Heart left ventricle (tissue), 16 donors: ENCODE measurements around the gene ZSCAN10. TPM values are rescaled to one million over a fixed set of nuclear protein-coding genes. Genes with fewer than 3 reads are reported as not detected.

Experiments
- ATAC-seq, 4 donors: fragments of 200-7000 bp; cut with Tn5 transposase; one replicate each; pipeline ENCODE4 v1.9.1; 2020 to 2022; ENCODE audit warnings: moderate library complexity in 4 of 4, mild to moderate bottlenecking in 3 of 4, moderate number of reproducible peaks in 1 of 4
- DNase-seq, 5 donors: peaks; one replicate each; pipeline ENCODE4 v3.0.0-alpha.2; 2020
- H3K27ac ChIP-seq, 12 donors: fragments of 200-600 bp; sonication (generic) in 4 of 12; one replicate each; pipeline versions ENCODE4 v1.5.0 to v1.8.0; 2016 to 2022; ENCODE audit warnings: mild to moderate bottlenecking in 2 of 12
- H3K27me3 ChIP-seq, 9 donors: fragments of 200-600 bp; sonication (generic) in 2 of 9; one replicate each; pipeline versions ENCODE4 v1.5.1 to v1.8.0; 2016 to 2022; ENCODE audit warnings: mild to moderate bottlenecking in 3 of 9
- H3K36me3 ChIP-seq, 9 donors: fragments of 200-600 bp; sonication (generic) in 2 of 9; one replicate each; pipeline versions ENCODE4 v1.5.0 to v1.8.0; 2018 to 2022; ENCODE audit warnings: mild to moderate bottlenecking in 2 of 9
- H3K4me1 ChIP-seq, 12 donors: fragments of 200-600 bp; sonication (generic) in 4 of 12; one replicate each; pipeline versions ENCODE4 v1.5.0 to v1.8.0; 2016 to 2022; ENCODE audit warnings: mild to moderate bottlenecking in 3 of 12
- H3K4me3 ChIP-seq, 12 donors: fragments of 200-600 bp; sonication (generic) in 4 of 12; one replicate each; pipeline versions ENCODE4 v1.5.0 to v1.8.0; 2017 to 2022; ENCODE audit warnings: mild to moderate bottlenecking in 9 of 12, moderate library complexity in 4 of 12
- H3K9me3 ChIP-seq, 12 donors: fragments of 200-600 bp; sonication (generic) in 4 of 12; one replicate each; pipeline versions ENCODE4 v1.5.0 to v1.8.0; 2016 to 2022; ENCODE audit warnings: mild to moderate bottlenecking in 1 of 12
- POLR2A ChIP-seq, 2 donors: fragments of 450-650 bp; IDR thresholded peaks; one replicate each; pipeline ENCODE4 v1.6.1; 2017; ENCODE audit warnings: antibody characterized with exemption in 2 of 2, mild to moderate bottlenecking in 2 of 2, moderate library complexity in 2 of 2
- WGBS, 4 donors: extraction: QIAGEN DNeasy Blood & Tissue Kit in 2 of 4; methylation state at CpG; one replicate each; pipeline versions ENCODE4 v1.1.5 to v1.1.7; 2013 to 2018; 5-methylcytosine and 5-hydroxymethylcytosine counted together
- intact Hi-C, 10 donors: fragments of 100-400 bp; cut with DNase I; formaldehyde crosslinking; loops; one replicate each; pipeline versions ENCODE4 v1.11.1 to v1.14.2; 2022
- polyA plus RNA-seq, 2 donors: library from polyadenylated mRNA; stranded (reverse); fragments of 200-250 nt; gene quantifications; one replicate each; pipeline ENCODE4 v1.2.3, GENCODE V29; 2013
- total RNA-seq, 9 donors: library from RNA; depleted of rRNA in 2 of 9; stranded (reverse); fragments of >200 nt in 2 of 9; fragmentation: NEBNext Ultra II Directional in 3 of 9; extraction: Animal tissue kit (Norgen Biotek cat#: 25700) in 3 of 9; gene quantifications; one replicate each; pipeline versions ENCODE4 v1.1.0 to v1.2.4, GENCODE V29; 2016 to 2023
- TF ChIP-seq, protein P1 (sequence below), 12 donors: fragments of 200-600 bp; sonication (generic) in 4 of 12; IDR thresholded peaks; one replicate each; pipeline versions ENCODE4 v1.5.0 to v1.8.0; 2018 to 2022; ENCODE audit warnings: antibody characterized with exemption in 12 of 12, mild to moderate bottlenecking in 5 of 12
- donor health status: ischemic (EF 13 %, LVEDD 7.1; RV severe dilation, severe dysfunction).
- donor health status: healthy with polysubstance abuse.
- donor health status: DM: no; HTN: yes; CAD: no.
- donor health status: DM: no; HTN: no; CAD: no.
- donor health status: ischemic (EF 25% LVEDD 6.9; RV normal size, moderate dysfunction).
- donor health status: ischemic (EF 25% LVEDD 5.7; RV mildly dilated, moderate dysfunction).
- donor health status: healthy.
- donor health status: DM: yes; HTN: yes; CAD: no.
- donor health status: ischemic (EF 35%, LVEDD 5.7; RV mildly dilated, moderate dysfunction).
- donor health status: nonischemic (EF 11% LVEDD 7.7; RV severe dilation, severe dysfunction).
- donor health status: DM: yes; HTN: yes; CAD: no.
- donor health status: PGD.
- donor health status: ischemic (EF 29% LVEDD 5.4; RV normal size, mild dysfunction).
- donor health status: nonischemic (EF 23%, LVEDD 6.1; RV moderate dilation, normal function).

ZSCAN10 gene
- total and polyA plus RNA-seq, 11 donors, result not detected

GRCh38 chr16:3127745-3128144 lies 28.7 kb upstream of the ZSCAN10 start:
- Histone ChIP-seq H3K4me3 (no peak overlapping the region), H3K9me3 (no peaks in the 10 kb centered on the region), H3K4me1 (peaks cover 0 to 58% (median 28%) of the 10 kb centered on the region in 12 donors), H3K27me3 (no peaks in the 10 kb centered on the region), H3K36me3 (peaks cover 0 to 23% (median 9%) of the 10 kb centered on the region in 9 donors), H3K27ac (no peak overlapping the region)
- intact Hi-C loops, result loop anchor here in 9 of 10 donors (2.0 to 5.0 kb wide), 5 partner anchors 21 to 70 kb away; no protein-coding TSS in a partner anchor
- ATAC-seq (no peak), DNase-seq (no peak)
- TF ChIP-seq, protein P1, sequence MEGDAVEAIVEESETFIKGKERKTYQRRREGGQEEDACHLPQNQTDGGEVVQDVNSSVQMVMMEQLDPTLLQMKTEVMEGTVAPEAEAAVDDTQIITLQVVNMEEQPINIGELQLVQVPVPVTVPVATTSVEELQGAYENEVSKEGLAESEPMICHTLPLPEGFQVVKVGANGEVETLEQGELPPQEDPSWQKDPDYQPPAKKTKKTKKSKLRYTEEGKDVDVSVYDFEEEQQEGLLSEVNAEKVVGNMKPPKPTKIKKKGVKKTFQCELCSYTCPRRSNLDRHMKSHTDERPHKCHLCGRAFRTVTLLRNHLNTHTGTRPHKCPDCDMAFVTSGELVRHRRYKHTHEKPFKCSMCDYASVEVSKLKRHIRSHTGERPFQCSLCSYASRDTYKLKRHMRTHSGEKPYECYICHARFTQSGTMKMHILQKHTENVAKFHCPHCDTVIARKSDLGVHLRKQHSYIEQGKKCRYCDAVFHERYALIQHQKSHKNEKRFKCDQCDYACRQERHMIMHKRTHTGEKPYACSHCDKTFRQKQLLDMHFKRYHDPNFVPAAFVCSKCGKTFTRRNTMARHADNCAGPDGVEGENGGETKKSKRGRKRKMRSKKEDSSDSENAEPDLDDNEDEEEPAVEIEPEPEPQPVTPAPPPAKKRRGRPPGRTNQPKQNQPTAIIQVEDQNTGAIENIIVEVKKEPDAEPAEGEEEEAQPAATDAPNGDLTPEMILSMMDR (IDR thresholded peaks at IDR 0.05), result no peak
- TF ChIP-seq POLR2A (IDR thresholded peaks at IDR 0.05), result no peak
- WGBS, 4 donors, result 75 to 82% (median 78%) methylated on average over 6 of the region's 6 CpGs

GRCh38 chr16:3123986-3124886 lies 25.1 kb upstream of the ZSCAN10 start:
- peak overlapping the region; percentile 14 to 91 (median 74) for H3K27ac ChIP-seq
- intact Hi-C loops, result loop anchor here in 3 of 10 donors (1.0 to 5.0 kb wide), 4 partner anchors 17 to 65 kb away; no protein-coding TSS in a partner anchor
- H3K4me1 ChIP-seq, result peaks cover 0 to 47% (median 22%) of the 10 kb centered on the region in 12 donors
- ATAC-seq (peak; percentile 96 to 98 (median 98)), DNase-seq (peak; percentile 96 to 97 (median 97))
- H3K9me3 ChIP-seq, result no peaks in the 10 kb centered on the region
- TF ChIP-seq POLR2A (IDR thresholded peaks at IDR 0.05), result no peak
- TF ChIP-seq, protein P1 (IDR thresholded peaks at IDR 0.05), result peak in 6 of 12 donors; percentile 22 to 42 (median 26)
- peaks cover 0 to 21% (median 12%) of the 10 kb centered on the region in 9 donors for H3K36me3 ChIP-seq
- WGBS, 4 donors, result 0% methylated on average over 37 to 72 of the region's 72 CpGs
- no peaks in the 10 kb centered on the region for H3K27me3 ChIP-seq
- peak overlapping the region; percentile 58 to 91 (median 66) for H3K4me3 ChIP-seq

DNA sequence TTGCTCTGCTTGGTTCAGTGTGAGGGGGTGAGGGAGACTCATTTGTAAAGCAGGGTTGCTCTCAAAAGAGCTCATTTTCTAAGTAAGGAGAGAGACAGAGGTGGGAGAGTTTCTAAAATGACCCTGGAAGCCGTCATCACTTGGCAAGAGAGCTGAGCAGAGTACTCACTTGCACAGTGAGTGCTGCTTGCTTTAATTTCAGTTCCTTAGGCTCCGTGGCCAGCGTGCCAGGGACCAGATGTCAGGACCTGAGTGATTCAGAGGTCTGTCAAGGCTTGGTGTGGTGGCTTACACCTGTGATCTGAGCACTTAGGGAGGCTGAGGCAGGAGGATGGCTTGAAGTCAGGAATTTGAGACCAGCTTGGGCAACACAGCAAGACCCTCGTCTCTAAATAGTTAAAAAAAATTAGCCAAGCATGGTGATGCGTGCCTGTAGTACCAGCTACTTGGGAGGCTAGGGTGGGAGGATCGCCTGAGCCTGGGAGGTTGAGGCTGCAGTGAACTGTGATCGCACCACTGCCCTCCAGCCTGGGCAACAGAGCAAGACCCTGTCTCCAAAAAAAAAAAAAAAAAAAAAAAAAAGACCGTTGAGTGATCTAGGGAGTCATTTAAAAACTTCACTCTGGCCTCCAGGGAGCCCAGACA lies 24.0 kb upstream of the ZSCAN10 start:
- intact Hi-C loops, result loop anchor here in 1 of 10 donors (5.0 kb wide), 1 partner anchor 36 kb away; no protein-coding TSS in a partner anchor

GRCh38 chr16:3121851-3122467 lies 22.9 kb upstream of the ZSCAN10 start:
- 56 to 58% (median 58%) methylated on average over 7 of the region's 7 CpGs for WGBS, 4 donors
- peaks cover 0 to 38% (median 29%) of the 10 kb centered on the region in 9 donors for H3K36me3 ChIP-seq
- peak in 1 of 5 donors; percentile 41 for DNase-seq
- H3K4me3 ChIP-seq, result no peak overlapping the region
- no peak for TF ChIP-seq POLR2A (IDR thresholded peaks at IDR 0.05)
- TF ChIP-seq, protein P1 (IDR thresholded peaks at IDR 0.05), result no peak
- intact Hi-C loops, result loop anchor here in 1 of 10 donors (5.0 kb wide), 1 partner anchor 35 kb away; no protein-coding TSS in a partner anchor
- peaks cover 0 to 29% (median 13%) of the 10 kb centered on the region in 12 donors for H3K4me1 ChIP-seq
- no peak overlapping the region for H3K27ac ChIP-seq
- ATAC-seq, result no peak
- no peaks in the 10 kb centered on the region for H3K9me3 ChIP-seq
- H3K27me3 ChIP-seq, result no peaks in the 10 kb centered on the region

More for the DNA sequence above, 24.0 kb upstream of the ZSCAN10 start:
- Histone ChIP-seq H3K4me3 (peak overlapping the region in 1 of 12 donors; percentile 91), H3K9me3 (no peaks in the 10 kb centered on the region), H3K27me3 (no peaks in the 10 kb centered on the region), H3K27ac (no peak overlapping the region), H3K4me1 (peaks cover 0 to 35% (median 13%) of the 10 kb centered on the region in 12 donors), H3K36me3 (peaks cover 0 to 33% (median 21%) of the 10 kb centered on the region in 9 donors)
- 55 to 57% (median 57%) methylated on average over 8 of the region's 8 CpGs for WGBS, 4 donors
- no peak for ATAC-seq
- no peak for DNase-seq
- TF ChIP-seq POLR2A (IDR thresholded peaks at IDR 0.05), result no peak
